ENCODE results near the gene THAP4. TPM values are rescaled to one million over a fixed set of nuclear protein-coding genes. Genes with fewer than 3 reads are reported as not detected.
"Not testable (repeated sequence)": the region's sequence is repeated elsewhere in the genome, so short reads cannot be mapped to it uniquely, and the experiment has no call there.

The THAP4 gene
- total RNA-seq, 2 experiments from 2014 or later, result 27.5 to 31.4 TPM

DNA sequence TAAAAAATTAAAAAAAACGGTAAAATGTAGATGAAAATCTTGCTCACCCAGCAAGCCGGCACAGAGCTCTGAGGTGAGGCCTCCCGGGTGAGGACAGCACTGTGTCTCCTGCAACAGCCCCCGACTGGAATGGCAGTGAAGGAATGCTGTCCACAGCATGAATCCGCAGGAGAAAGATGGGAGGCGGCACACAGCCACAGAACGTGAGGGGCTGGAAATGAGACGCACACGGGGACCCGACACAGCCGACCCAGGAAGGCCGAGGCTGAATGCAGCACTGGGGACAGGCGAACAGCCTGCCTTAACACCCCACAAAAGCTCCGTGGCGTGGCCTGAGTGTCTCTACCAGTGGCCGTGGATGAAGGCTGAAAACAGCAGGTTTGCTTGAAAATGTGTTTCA, 43.7 kb downstream of the THAP4 start:
- ATAC-seq (ENCODE audit: poor library complexity) (no peak), DNase-seq (no peak)
- H3K4me3 Mint-ChIP-seq, result no peak overlapping the region
- CTCF ChIA-PET, result no interaction called here
- Histone ChIP-seq H3K27me3 (ENCODE audit: control insufficient read depth in 1 of 2, insufficient read depth in 2 of 2, low read length in 2 of 2) (no peaks in the 10 kb centered on the region), H3K36me3 (ENCODE audit: insufficient read depth, low read length) (peaks cover 16% of the 10 kb centered on the region), H3K27ac (ENCODE audit: low read depth in 1 of 2, low read length in 2 of 2) (no peak overlapping the region), H3K4me3 (ENCODE audit: low read length) (no peak overlapping the region), H3K9me3 (ENCODE audit: control insufficient read depth in 1 of 2, insufficient read depth in 1 of 2, low read length in 2 of 2) (peaks cover under 1 to 4% of the 10 kb centered on the region in 2 experiments), H3K4me1 (ENCODE audit: insufficient read depth, low read length) (no peaks in the 10 kb centered on the region)
- H3K27me3 Mint-ChIP-seq, result no peaks in the 10 kb centered on the region
- no peaks in the 10 kb centered on the region for H3K9me3 Mint-ChIP-seq
- intact Hi-C loops (cut with DNase I, micrococcal nuclease), result no loop called here
- H3K27ac Mint-ChIP-seq, result no peak overlapping the region
- H3K36me3 Mint-ChIP-seq (ENCODE audit: low read depth), result peaks cover 38% of the 10 kb centered on the region
- H3K4me1 Mint-ChIP-seq (ENCODE audit: low read depth), result no peaks in the 10 kb centered on the region
- TF ChIP-seq, protein P1, sequence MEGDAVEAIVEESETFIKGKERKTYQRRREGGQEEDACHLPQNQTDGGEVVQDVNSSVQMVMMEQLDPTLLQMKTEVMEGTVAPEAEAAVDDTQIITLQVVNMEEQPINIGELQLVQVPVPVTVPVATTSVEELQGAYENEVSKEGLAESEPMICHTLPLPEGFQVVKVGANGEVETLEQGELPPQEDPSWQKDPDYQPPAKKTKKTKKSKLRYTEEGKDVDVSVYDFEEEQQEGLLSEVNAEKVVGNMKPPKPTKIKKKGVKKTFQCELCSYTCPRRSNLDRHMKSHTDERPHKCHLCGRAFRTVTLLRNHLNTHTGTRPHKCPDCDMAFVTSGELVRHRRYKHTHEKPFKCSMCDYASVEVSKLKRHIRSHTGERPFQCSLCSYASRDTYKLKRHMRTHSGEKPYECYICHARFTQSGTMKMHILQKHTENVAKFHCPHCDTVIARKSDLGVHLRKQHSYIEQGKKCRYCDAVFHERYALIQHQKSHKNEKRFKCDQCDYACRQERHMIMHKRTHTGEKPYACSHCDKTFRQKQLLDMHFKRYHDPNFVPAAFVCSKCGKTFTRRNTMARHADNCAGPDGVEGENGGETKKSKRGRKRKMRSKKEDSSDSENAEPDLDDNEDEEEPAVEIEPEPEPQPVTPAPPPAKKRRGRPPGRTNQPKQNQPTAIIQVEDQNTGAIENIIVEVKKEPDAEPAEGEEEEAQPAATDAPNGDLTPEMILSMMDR (IDR thresholded peaks at IDR 0.05), result no peak
- POLR2A ChIA-PET, result no interaction called here

DNA sequence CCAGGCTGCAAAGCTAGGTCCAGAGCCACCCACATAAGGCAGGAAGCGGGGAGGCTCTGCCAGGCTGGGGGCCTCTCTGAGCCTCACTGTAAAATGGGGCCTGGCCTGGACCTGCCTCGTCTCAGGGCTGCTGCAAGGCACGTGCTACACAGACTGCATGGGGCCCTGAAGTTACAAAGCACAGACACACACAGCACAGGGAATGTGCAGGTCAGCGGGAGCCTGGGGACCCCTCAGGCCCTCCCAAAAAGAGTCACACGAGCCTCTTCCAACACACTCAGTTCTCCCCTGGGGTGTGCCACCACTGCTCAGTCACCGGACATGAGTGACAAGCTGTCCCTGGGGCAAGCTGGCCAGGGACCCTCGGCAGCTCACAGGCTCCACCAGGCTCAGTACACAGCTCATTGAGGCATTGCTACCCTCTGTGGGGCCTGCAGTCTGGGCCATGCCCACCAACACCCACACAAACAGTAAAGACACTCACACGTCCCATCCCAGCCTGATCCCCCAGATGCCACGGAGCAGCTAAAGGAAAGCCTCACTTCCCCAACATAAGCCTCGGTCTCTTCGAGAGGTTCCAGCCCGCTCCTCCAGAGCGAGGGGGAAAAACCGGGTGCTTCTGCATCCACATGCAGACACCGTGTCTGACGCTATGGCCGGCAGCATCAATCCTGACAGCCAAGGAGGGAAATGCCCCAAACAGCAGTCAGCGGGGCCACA, 44.7 kb downstream of the THAP4 start:
- TF ChIP-seq, protein P1 (IDR thresholded peaks at IDR 0.05), result no peak
- H3K4me1 Mint-ChIP-seq (ENCODE audit: low read depth), result no peaks in the 10 kb centered on the region
- Histone ChIP-seq H3K9me3 (ENCODE audit: control insufficient read depth in 1 of 2, insufficient read depth in 1 of 2, low read length in 2 of 2) (peaks cover 9 to 10% of the 10 kb centered on the region in 2 experiments), H3K27ac (ENCODE audit: low read depth in 1 of 2, low read length in 2 of 2) (no peak overlapping the region), H3K36me3 (ENCODE audit: insufficient read depth, low read length) (peaks cover 9% of the 10 kb centered on the region), H3K4me1 (ENCODE audit: insufficient read depth, low read length) (no peaks in the 10 kb centered on the region), H3K27me3 (ENCODE audit: control insufficient read depth in 1 of 2, insufficient read depth in 2 of 2, low read length in 2 of 2) (no peaks in the 10 kb centered on the region), H3K4me3 (ENCODE audit: low read length) (no peak overlapping the region)
- no peak overlapping the region for H3K4me3 Mint-ChIP-seq
- H3K27me3 Mint-ChIP-seq, result no peaks in the 10 kb centered on the region
- ATAC-seq (ENCODE audit: poor library complexity) (no peak), DNase-seq (no peak)
- no peaks in the 10 kb centered on the region for H3K9me3 Mint-ChIP-seq
- POLR2A ChIA-PET, result no interaction called here
- CTCF ChIA-PET, result no interaction called here
- intact Hi-C loops (cut with DNase I, micrococcal nuclease), result no loop called here
- H3K27ac Mint-ChIP-seq, result no peak overlapping the region
- peaks cover 28% of the 10 kb centered on the region for H3K36me3 Mint-ChIP-seq (ENCODE audit: low read depth)

DNA sequence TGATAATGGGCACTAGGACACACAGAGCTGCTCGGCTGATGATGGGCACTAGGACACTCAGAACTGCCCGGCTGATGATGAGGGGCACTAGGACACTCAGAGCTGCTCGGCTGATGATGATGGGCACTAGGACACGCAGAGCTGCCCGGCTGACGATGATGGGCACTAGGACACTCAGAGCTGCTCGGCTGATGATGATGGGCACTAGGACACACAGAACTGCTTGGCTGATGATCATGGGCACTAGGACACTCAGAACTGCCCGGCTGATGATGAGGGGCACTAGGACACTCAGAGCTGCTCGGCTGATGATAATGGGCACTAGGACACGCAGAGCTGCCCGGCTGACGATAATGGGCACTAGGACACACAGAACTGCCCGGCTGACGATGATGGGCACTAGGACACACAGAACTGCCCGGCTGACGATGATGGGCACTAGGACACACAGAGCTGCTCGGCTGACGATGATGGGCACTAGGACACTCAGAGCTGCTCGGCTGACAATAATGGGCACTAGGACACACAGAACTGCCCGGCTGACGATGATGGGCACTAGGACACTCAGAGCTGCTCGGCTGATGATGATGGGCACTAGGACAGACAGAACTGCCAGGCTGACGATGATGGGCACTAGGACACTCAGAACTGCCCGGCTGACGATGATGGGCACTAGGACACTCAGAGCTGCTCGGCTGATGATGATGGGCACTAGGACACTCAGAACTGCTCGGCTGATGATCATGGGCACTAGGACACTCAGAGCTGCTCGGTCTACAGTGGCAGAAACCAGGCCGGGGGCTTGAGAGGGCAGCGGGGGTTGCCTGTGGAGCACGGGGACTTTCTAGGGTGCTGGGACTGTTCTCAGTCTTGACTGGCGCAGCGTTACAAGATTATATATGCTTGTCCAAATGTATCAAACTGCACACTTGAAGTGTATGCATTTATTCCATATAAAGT, 46.2 kb downstream of the THAP4 start:
- H3K36me3 Mint-ChIP-seq (ENCODE audit: low read depth), result peaks cover 22% of the 10 kb centered on the region
- DNase-seq; H3K27me3 ChIP-seq (ENCODE audit: control insufficient read depth in 1 of 2, insufficient read depth in 2 of 2, low read length in 2 of 2); H3K27ac ChIP-seq (ENCODE audit: low read depth in 1 of 2, low read length in 2 of 2); H3K4me1 Mint-ChIP-seq (ENCODE audit: low read depth); H3K27me3 Mint-ChIP-seq; H3K4me3 ChIP-seq (ENCODE audit: low read length); POLR2A ChIA-PET; H3K27ac Mint-ChIP-seq; H3K36me3 ChIP-seq (ENCODE audit: insufficient read depth, low read length); intact Hi-C loops (cut with DNase I, micrococcal nuclease); H3K4me3 Mint-ChIP-seq; H3K9me3 Mint-ChIP-seq; H3K4me1 ChIP-seq (ENCODE audit: insufficient read depth, low read length); ATAC-seq (ENCODE audit: poor library complexity): not testable (repeated sequence)
- CTCF ChIA-PET, result interaction anchor here (0.9 kb wide), 1 partner anchor 1447 kb away, joined by 3 read pairs; no protein-coding TSS in a partner anchor
- H3K9me3 ChIP-seq (ENCODE audit: control insufficient read depth in 1 of 2, insufficient read depth in 1 of 2, low read length in 2 of 2), result peaks cover 19 to 21% of the 10 kb centered on the region in 2 experiments

DNA sequence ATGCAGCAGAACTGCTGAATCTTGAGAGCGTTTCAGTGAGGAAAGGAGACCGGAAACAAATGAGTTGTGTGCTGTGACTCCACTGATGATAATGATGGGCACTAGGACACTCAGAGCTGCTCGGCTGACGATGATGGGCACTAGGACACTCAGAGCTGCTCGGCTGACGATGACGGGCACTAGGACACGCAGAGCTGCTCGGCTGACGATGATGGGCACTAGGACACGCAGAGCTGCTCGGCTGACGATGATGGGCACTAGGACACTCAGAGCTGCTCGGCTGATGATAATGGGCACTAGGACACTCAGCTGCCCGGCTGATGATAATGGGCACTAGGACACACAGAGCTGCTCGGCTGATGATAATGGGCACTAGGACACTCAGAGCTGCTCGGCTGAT, 47.1 kb downstream of the THAP4 start:
- H3K4me1 Mint-ChIP-seq (ENCODE audit: low read depth); H3K9me3 Mint-ChIP-seq; H3K4me1 ChIP-seq (ENCODE audit: insufficient read depth, low read length); DNase-seq; H3K4me3 ChIP-seq (ENCODE audit: low read length); ATAC-seq (ENCODE audit: poor library complexity); H3K27me3 ChIP-seq (ENCODE audit: control insufficient read depth in 1 of 2, insufficient read depth in 2 of 2, low read length in 2 of 2); H3K4me3 Mint-ChIP-seq; H3K27me3 Mint-ChIP-seq; H3K27ac ChIP-seq (ENCODE audit: low read depth in 1 of 2, low read length in 2 of 2); POLR2A ChIA-PET; H3K36me3 ChIP-seq (ENCODE audit: insufficient read depth, low read length); intact Hi-C loops (cut with DNase I, micrococcal nuclease); H3K27ac Mint-ChIP-seq: not testable (repeated sequence)
- peaks cover 26% of the 10 kb centered on the region for H3K36me3 Mint-ChIP-seq (ENCODE audit: low read depth)
- H3K9me3 ChIP-seq (ENCODE audit: control insufficient read depth in 1 of 2, insufficient read depth in 1 of 2, low read length in 2 of 2), result peaks cover 21 to 24% of the 10 kb centered on the region in 2 experiments
- CTCF ChIA-PET, result interaction anchor here (0.9 kb wide), 1 partner anchor 1446 kb away, joined by 3 read pairs; no protein-coding TSS in a partner anchor

Data from CD4-positive, alpha-beta T cell (primary cell).